SU-DHL-6 (cell line): ENCODE results near the gene SIM2.
"Not testable (repeated sequence)": the region's sequence is repeated elsewhere in the genome, so short reads cannot be mapped to it uniquely, and the experiment has no call there.

Source experiments
- H2AFZ ChIP-seq: fragments of 200-600 bp; sonication (generic); 2 replicates; pipeline ENCODE4 v1.6.1; 2014; ENCODE audit warnings: low read depth, mild to moderate bottlenecking, moderate library complexity, mixed read lengths, antibody characterized with exemption, low read length; ENCODE audit not compliant: severe bottlenecking
- H3F3A ChIP-seq: fragments of 200-600 bp; shearing (Covaris generic); 2 replicates; pipeline ENCODE4 v1.6.0; 2016; ENCODE audit warnings: antibody characterized with exemption, mild to moderate bottlenecking; ENCODE audit not compliant: insufficient read depth
- H3K27ac ChIP-seq: fragments of 200-600 bp; sonication (generic); 2 replicates; pipeline ENCODE4 v1.5.1; 2016; ENCODE audit warnings: low read depth, mild to moderate bottlenecking, low read length, moderate library complexity, mixed read lengths
- H3K27me3 ChIP-seq: fragments of 200-600 bp; sonication (generic), shearing (Covaris generic); 2 replicates; pipeline ENCODE4 v1.6.0; 2014; ENCODE audit warnings: mild to moderate bottlenecking, low read length
- H3K36me3 ChIP-seq: fragments of 200-600 bp; sonication (generic); 2 replicates; pipeline ENCODE4 v1.6.1; 2014; ENCODE audit warnings: mild to moderate bottlenecking, low read length, mixed read lengths
- H3K4me2 ChIP-seq: fragments of 300-600, 200-600 bp; shearing (Covaris generic), sonication (generic); 2 replicates; pipeline ENCODE4 v1.6.0; 2014; ENCODE audit warnings: low read length, low read depth, mild to moderate bottlenecking; ENCODE audit not compliant: poor library complexity, severe bottlenecking
- H3K4me3 ChIP-seq: fragments of 200-600 bp; sonication (generic); 2 replicates; pipeline ENCODE4 v1.5.1; 2014; ENCODE audit warnings: antibody characterized with exemption, low read length, mild to moderate bottlenecking, mixed read lengths; ENCODE audit not compliant: insufficient read depth, poor library complexity, severe bottlenecking
- H3K79me2 ChIP-seq: fragments of 200-600 bp; sonication (generic); 2 replicates; pipeline ENCODE4 v1.6.1; 2014; ENCODE audit warnings: mild to moderate bottlenecking, low read length, moderate library complexity; ENCODE audit not compliant: insufficient read depth
- H3K9ac ChIP-seq: fragments of 200-600 bp; sonication (generic); 2 replicates; pipeline ENCODE4 v1.7.0; 2014; ENCODE audit warnings: mild to moderate bottlenecking, low read length
- H3K9me2 ChIP-seq: fragments of 200-600 bp; sonication (generic); replicated peaks from 2 replicates; pipeline ENCODE4 v1.6.1; 2014; ENCODE audit warnings: low read length; ENCODE audit not compliant: insufficient read depth
- H3K9me3 ChIP-seq: fragments of 200-600 bp; sonication (generic); 2 replicates; pipeline ENCODE4 v1.6.1; 2014; ENCODE audit warnings: low read length, mixed read lengths; ENCODE audit not compliant: insufficient read depth
- H4K20me1 ChIP-seq: fragments of 200-600 bp; sonication (generic); 2 replicates; pipeline ENCODE4 v1.6.1; 2014; ENCODE audit warnings: low read depth, mild to moderate bottlenecking, antibody characterized with exemption, low read length, moderate library complexity, mixed read lengths
- EZH2phosphoT487 ChIP-seq: fragments of 200-600 bp; sonication (generic), shearing (Covaris generic); conservative IDR thresholded peaks from 2 replicates; pipeline ENCODE4 v1.6.1; 2018; ENCODE audit warnings: mild to moderate bottlenecking, antibody characterized with exemption, low read length, moderate library complexity, mixed read lengths
- TF ChIP-seq, protein P1 (sequence below): fragments of 200-600 bp; sonication (generic); IDR thresholded peaks from one replicate; pipeline ENCODE4 v1.5.1; 2017; ENCODE audit warnings: antibody characterized with exemption, mild to moderate bottlenecking, low read length, moderate library complexity; ENCODE audit not compliant: insufficient read depth, poor library complexity, severe bottlenecking

Gene SIM2

DNA sequence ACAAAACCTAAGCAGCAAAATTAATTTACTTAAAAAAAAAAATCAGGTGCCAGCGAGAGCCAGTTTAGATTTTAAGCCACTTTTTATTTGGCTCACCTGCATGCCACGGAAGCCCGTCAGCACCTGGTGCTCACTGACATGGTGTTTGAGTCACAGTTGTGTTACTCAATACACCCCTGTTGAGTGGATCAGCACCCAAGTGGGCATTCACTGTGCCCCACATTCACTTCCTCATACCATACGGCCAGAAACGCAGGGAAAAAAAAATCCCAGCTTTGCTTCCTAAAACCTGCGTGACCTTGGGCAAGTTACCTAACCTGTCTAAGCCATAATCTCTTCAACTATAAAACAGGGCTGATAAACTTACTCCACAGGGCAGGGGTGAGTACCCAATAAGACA is 42.8 kb upstream of the SIM2 start:
- no peak overlapping the region for H2AFZ ChIP-seq
- no peak for TF ChIP-seq EZH2phosphoT487
- TF ChIP-seq, protein P1, sequence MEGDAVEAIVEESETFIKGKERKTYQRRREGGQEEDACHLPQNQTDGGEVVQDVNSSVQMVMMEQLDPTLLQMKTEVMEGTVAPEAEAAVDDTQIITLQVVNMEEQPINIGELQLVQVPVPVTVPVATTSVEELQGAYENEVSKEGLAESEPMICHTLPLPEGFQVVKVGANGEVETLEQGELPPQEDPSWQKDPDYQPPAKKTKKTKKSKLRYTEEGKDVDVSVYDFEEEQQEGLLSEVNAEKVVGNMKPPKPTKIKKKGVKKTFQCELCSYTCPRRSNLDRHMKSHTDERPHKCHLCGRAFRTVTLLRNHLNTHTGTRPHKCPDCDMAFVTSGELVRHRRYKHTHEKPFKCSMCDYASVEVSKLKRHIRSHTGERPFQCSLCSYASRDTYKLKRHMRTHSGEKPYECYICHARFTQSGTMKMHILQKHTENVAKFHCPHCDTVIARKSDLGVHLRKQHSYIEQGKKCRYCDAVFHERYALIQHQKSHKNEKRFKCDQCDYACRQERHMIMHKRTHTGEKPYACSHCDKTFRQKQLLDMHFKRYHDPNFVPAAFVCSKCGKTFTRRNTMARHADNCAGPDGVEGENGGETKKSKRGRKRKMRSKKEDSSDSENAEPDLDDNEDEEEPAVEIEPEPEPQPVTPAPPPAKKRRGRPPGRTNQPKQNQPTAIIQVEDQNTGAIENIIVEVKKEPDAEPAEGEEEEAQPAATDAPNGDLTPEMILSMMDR, result no peak
- no peaks in the 10 kb centered on the region for H3K36me3 ChIP-seq
- H4K20me1 ChIP-seq, result no peaks in the 10 kb centered on the region
- no peak overlapping the region for H3K4me3 ChIP-seq
- no peak overlapping the region for H3K4me2 ChIP-seq
- no peaks in the 10 kb centered on the region for H3K79me2 ChIP-seq
- H3F3A ChIP-seq, result no peaks in the 10 kb centered on the region
- no peaks in the 10 kb centered on the region for H3K9me2 ChIP-seq
- H3K27ac ChIP-seq, result no peak overlapping the region
- no peak overlapping the region for H3K9ac ChIP-seq
- H3K27me3 ChIP-seq, result no peaks in the 10 kb centered on the region
- no peaks in the 10 kb centered on the region for H3K9me3 ChIP-seq

DNA sequence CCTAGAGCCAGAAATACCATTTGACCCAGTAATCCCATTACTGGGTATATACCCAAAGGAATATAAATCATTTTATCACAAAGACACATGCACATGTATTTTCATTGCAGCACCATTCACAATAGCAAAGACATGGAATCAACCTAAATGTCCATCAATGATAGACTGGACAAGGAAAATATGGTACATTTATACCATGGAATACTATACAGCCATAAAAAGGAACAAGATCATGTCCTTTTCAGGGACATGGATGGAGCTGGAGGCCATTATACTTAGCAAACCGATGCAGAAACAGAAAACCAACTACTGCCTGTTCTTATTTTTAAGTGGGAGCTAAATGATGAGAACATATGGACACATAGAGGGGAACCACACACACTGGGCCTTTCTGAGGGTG is 41.6 kb upstream of the SIM2 start:
- H3K79me2 ChIP-seq, H3K4me3 ChIP-seq, H4K20me1 ChIP-seq, H3K9ac ChIP-seq, H2AFZ ChIP-seq, H3K27ac ChIP-seq, H3F3A ChIP-seq, H3K4me2 ChIP-seq, H3K9me3 ChIP-seq, H3K36me3 ChIP-seq, H3K27me3 ChIP-seq, H3K9me2 ChIP-seq: not testable (repeated sequence)

DNA sequence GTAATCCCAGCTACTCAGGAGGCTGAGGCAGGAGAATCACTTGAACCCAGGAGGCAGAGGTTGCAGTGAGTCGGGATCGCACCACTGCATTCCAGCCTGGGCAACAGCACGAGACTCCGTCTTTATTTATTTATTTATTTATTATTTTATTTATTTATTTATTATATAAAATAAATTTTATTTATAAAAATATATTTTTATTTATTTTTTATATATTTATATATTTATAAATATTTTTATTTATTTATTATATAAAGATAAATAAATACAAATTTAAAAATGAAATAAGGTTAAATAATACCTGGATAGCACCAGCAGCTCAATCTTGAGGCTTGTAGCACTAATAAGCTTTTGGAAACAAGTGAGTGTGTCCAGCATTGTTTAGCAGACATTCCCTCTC is 40.9 kb upstream of the SIM2 start:
- no peaks in the 10 kb centered on the region for H3K9me3 ChIP-seq
- TF ChIP-seq, protein P1, result no peak
- TF ChIP-seq EZH2phosphoT487, result no peak
- H4K20me1 ChIP-seq, result no peaks in the 10 kb centered on the region
- no peaks in the 10 kb centered on the region for H3K27me3 ChIP-seq
- H3F3A ChIP-seq, result no peaks in the 10 kb centered on the region
- no peaks in the 10 kb centered on the region for H3K9me2 ChIP-seq
- H2AFZ ChIP-seq, result no peak overlapping the region
- no peak overlapping the region for H3K4me2 ChIP-seq
- H3K36me3 ChIP-seq, result no peaks in the 10 kb centered on the region
- H3K9ac ChIP-seq, result no peak overlapping the region
- H3K79me2 ChIP-seq, result no peaks in the 10 kb centered on the region
- H3K27ac ChIP-seq, result no peak overlapping the region
- H3K4me3 ChIP-seq, result no peak overlapping the region

DNA sequence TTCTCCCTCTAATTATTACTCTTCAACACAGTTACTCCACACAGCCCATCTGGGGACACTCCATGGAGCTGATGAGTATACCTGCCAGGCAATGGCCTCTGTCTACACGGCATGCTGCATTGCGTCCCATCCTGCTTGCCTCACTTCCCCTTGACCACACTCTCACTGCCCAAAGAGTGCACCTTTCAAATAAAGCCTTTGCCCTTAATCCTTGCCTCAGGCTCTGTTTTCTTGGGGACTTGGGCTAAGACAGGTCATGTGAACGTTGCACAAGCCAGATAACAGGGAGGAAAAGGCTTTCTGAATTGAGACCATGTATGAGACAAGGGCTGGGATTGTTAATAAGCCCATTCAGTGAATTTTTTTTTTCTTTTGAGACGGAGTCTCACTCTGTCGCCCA is 40.0 kb upstream of the SIM2 start:
- Histone ChIP-seq H4K20me1 (no peaks in the 10 kb centered on the region), H3K36me3 (no peaks in the 10 kb centered on the region), H3K9ac (no peak overlapping the region), H3K9me3 (no peaks in the 10 kb centered on the region), H3F3A (no peaks in the 10 kb centered on the region), H3K9me2 (no peaks in the 10 kb centered on the region), H3K27me3 (no peaks in the 10 kb centered on the region), H3K27ac (no peak overlapping the region), H3K4me2 (no peak overlapping the region), H2AFZ (no peak overlapping the region), H3K79me2 (no peaks in the 10 kb centered on the region), H3K4me3 (no peak overlapping the region)
- TF ChIP-seq EZH2phosphoT487, result no peak
- TF ChIP-seq, protein P1, result no peak
